ENCODE data around the gene ALG1L2. TPM values are rescaled to one million over a fixed set of nuclear protein-coding genes. Genes with fewer than 3 reads are reported as not detected.
"Not testable (repeated sequence)": the region's sequence is repeated elsewhere in the genome, so short reads cannot be mapped to it uniquely, and the experiment has no call there.

Gene ALG1L2
- total RNA-seq, 3 donors from 2014 or later, result 1.1 to 2.5 (median 2.5) TPM

GRCh38 chr3:130097690-130098638 lies 16.3 kb downstream of the ALG1L2 start:
- peak; percentile 34 for TF ChIP-seq CTCF (IDR thresholded peaks at IDR 0.05)
- H3K4me3 ChIP-seq; ATAC-seq; H3K36me3 ChIP-seq (ENCODE audit: low read depth); intact Hi-C loops (cut with DNase I, micrococcal nuclease); H3K9me3 ChIP-seq; H3K4me1 ChIP-seq (ENCODE audit: low read depth): not testable (repeated sequence)
- DNase-seq, result peak in 2 of 3 donors; percentile 83 to 85

DNA sequence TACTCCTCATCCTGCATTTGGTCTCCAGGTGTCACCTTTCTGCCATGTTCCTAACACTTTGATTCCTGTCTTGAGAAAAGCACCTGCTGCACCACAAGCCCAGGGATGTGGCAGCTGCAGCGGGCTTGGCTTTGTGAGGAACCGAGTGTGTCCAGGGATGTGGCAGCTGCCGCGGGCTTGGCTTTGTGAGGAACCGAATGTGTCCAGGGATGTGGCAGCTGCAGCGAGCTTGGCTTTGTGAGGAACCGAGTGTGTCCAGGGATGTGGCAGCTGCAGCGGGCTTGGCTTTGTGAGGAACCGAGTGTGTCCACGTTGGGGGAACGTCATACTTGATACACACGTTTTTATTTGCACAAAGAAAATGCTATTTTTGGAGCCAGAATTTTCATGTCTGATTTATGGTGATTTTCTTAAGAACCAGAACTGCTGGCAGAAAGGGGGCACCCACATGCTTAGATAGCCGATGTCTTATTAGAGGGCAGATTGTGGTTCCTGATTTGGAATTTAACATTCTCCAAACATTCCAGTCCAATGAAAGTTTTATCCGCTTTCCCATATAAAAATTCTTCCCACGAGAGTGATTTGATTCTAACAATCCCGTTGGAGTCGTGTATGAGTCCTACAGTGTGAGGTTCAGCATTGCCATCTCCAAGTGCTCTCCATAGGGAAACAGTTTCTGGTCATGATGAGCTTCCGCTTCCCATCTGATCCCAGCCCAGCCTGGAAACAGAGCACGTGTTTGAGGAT lies 17.2 kb downstream of the ALG1L2 start:
- H3K9me3 ChIP-seq; ATAC-seq; intact Hi-C loops (cut with DNase I, micrococcal nuclease); H3K36me3 ChIP-seq (ENCODE audit: low read depth); DNase-seq; H3K4me1 ChIP-seq (ENCODE audit: low read depth); H3K4me3 ChIP-seq: not testable (repeated sequence)

DNA sequence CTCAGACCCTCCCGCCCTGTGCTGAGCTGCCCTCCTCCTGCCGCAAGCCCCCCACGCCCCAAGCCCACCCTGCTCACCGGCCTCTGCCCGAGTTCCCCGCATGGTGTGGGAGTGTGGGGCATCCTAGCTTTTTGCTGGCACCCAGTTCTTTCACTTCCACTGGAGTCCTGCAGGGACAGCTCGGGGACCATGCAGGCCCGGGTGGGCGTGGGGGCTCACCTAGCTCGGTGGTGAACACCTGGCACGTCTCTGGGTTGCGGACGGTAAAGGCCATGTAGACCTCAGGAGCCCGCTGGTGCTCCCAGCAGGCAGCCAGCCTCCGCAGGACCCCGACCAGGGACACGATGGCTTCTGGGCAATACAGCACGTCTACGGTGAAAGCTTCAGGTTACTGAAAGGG lies 20.9 kb downstream of the ALG1L2 start:
- H3K4me3 ChIP-seq; intact Hi-C loops (cut with DNase I, micrococcal nuclease): not testable (repeated sequence)

DNA sequence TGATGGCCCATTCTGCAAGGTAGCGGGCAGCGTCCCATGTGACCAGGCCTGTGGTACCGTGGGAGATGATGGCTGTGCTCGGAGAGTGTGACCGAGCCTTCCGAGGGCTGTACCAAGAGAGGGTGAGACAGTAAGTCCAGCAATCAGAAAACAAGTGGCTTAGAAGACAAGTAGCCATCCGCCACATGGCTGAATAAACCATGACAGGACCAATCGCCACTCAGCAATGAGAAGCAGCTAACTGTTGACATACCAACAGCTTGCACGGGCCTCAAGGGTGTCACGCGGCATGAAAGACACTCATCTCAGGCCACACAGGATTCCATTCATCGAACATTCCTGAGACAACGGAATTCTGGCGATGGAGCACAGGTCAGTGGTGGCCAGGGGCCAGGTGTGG lies 22.6 kb downstream of the ALG1L2 start:
- H3K4me3 ChIP-seq; H3K36me3 ChIP-seq (ENCODE audit: low read depth); intact Hi-C loops (cut with DNase I, micrococcal nuclease); H3K9me3 ChIP-seq; H3K4me1 ChIP-seq (ENCODE audit: low read depth); DNase-seq; ATAC-seq: not testable (repeated sequence)

More for the DNA sequence above, 20.9 kb downstream of the ALG1L2 start:
- not testable (repeated sequence) for ATAC-seq; H3K36me3 ChIP-seq (ENCODE audit: low read depth); H3K4me1 ChIP-seq (ENCODE audit: low read depth); H3K9me3 ChIP-seq; DNase-seq

GRCh38 chr3:130107333-130107995 lies 25.8 kb downstream of the ALG1L2 start:
- ATAC-seq; H3K4me1 ChIP-seq (ENCODE audit: low read depth); H3K36me3 ChIP-seq (ENCODE audit: low read depth); H3K4me3 ChIP-seq; DNase-seq; H3K9me3 ChIP-seq; intact Hi-C loops (cut with DNase I, micrococcal nuclease): not testable (repeated sequence)

DNA sequence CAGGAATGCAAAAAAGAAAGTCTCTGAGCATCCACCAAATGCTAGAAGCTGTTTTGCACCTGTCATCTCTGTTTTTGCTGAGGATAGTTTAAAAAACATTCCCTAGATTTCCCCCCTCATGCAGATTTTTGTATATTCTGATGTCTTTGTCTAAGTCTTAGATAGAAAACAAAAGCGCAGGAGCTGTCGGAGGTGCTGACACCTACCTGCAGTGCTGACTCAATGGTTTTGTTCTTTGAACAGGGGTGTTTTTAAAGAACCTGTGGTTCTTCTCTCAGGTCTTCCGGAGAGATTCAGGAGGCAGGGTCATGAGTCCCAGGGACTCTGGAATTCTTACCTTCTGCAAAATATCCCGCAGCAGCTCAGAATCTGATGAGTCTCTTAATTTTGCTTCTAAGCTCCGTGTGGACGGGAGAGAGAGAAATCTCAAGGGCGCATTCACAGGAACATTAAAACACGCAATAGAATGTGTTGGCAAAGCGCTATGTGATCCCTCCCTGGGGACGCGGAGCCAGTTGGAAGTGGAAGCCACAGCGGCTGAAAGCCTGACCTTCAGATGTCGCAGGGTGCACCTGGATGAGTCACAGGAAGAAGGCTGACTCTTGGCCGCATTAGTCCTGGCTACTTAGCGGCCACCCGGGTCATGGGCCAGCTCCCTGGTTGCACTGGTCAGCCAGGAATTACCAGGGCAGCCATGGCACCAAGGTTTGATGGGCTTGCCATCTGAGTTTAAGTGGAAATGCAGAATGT lies 27.4 kb downstream of the ALG1L2 start:
- H3K36me3 ChIP-seq (ENCODE audit: low read depth); intact Hi-C loops (cut with DNase I, micrococcal nuclease); H3K9me3 ChIP-seq; H3K4me3 ChIP-seq; H3K4me1 ChIP-seq (ENCODE audit: low read depth); ATAC-seq; DNase-seq: not testable (repeated sequence)

- DNase-seq; H3K4me1 ChIP-seq (ENCODE audit: low read depth); H3K9me3 ChIP-seq; H3K36me3 ChIP-seq (ENCODE audit: low read depth); ATAC-seq; intact Hi-C loops (cut with DNase I, micrococcal nuclease): not testable (repeated sequence)
- H3K4me3 ChIP-seq, result peak overlapping the region; percentile 42
Observed at GRCh38 chr3:130110386-130111169, 28.9 kb downstream of the ALG1L2 start.
